Neural cell (in vitro differentiated cells): ENCODE results near the gene SHD. TPM values are rescaled to one million over a fixed set of nuclear protein-coding genes. Genes with fewer than 3 reads are reported as not detected.

ENCODE experiments used
- H2AFZ ChIP-seq: fragments of 200-600, 300-800 bp; sonication (generic), shearing (Covaris generic); 2 replicates; pipeline ENCODE4 v1.6.0; 2014; ENCODE audit warnings: low read depth, mild to moderate bottlenecking, antibody characterized with exemption, low read length, moderate library complexity
- H3F3A ChIP-seq: fragments of 200-600 bp; shearing (Covaris generic); 2 replicates; pipeline ENCODE4 v1.6.1; 2016; ENCODE audit warnings: mild to moderate bottlenecking, moderate library complexity, mixed read lengths, antibody characterized with exemption, low read length; ENCODE audit not compliant: insufficient read depth, poor library complexity, severe bottlenecking
- H3K27ac ChIP-seq: fragments of 200-600, 300-800 bp; sonication (generic), shearing (Covaris generic); 2 replicates; pipeline ENCODE4 v1.5.1; 2014; ENCODE audit warnings: mild to moderate bottlenecking, low read length, moderate library complexity
- H3K27me3 ChIP-seq: fragments of 300-800, 200-600 bp; sonication (generic), shearing (Covaris generic); 2 replicates; pipeline ENCODE4 v1.6.0; 2014; ENCODE audit warnings: mild to moderate bottlenecking, low read depth, low read length, moderate library complexity; ENCODE audit not compliant: insufficient read depth
- H3K36me3 ChIP-seq: fragments of 300-800, 200-600 bp; sonication (generic), shearing (Covaris generic); 2 replicates; pipeline ENCODE4 v1.5.1; 2014; ENCODE audit warnings: mild to moderate bottlenecking, antibody characterized with exemption, low read length, moderate library complexity; ENCODE audit not compliant: insufficient read depth
- H3K4me2 ChIP-seq: fragments of 300-800, 200-600 bp; sonication (generic), shearing (Covaris generic); 2 replicates; pipeline ENCODE4 v1.6.0; 2014; ENCODE audit warnings: mild to moderate bottlenecking, low read length
- H3K4me3 ChIP-seq: fragments of 300-800, 200-600 bp; sonication (generic), shearing (Covaris generic); 2 replicates; pipeline ENCODE4 v1.5.1; 2014; ENCODE audit warnings: mild to moderate bottlenecking, low read length, moderate library complexity
- H3K79me2 ChIP-seq: fragments of 200-600 bp; shearing (Covaris generic); replicated peaks from 2 replicates; pipeline ENCODE4 v1.6.0; 2014; ENCODE audit warnings: mild to moderate bottlenecking, low read length, moderate library complexity; ENCODE audit not compliant: insufficient read depth
- H3K9ac ChIP-seq: fragments of 300-800, 200-600 bp; sonication (generic), shearing (Covaris generic); 2 replicates; pipeline ENCODE4 v1.6.1; 2016; ENCODE audit warnings: mild to moderate bottlenecking, low read length, mixed read lengths
- H3K9me2 ChIP-seq: fragments of 200-600 bp; shearing (Covaris generic); 2 replicates; pipeline ENCODE4 v1.6.1; 2016; ENCODE audit warnings: mild to moderate bottlenecking, low read length, mixed read lengths; ENCODE audit not compliant: insufficient read depth
- H3K9me3 ChIP-seq: fragments of 200-600, 300-800 bp; sonication (generic), shearing (Covaris generic); 2 replicates; pipeline ENCODE4 v1.6.1; 2016; ENCODE audit warnings: mild to moderate bottlenecking, mixed run types, low read length, moderate library complexity, mixed read lengths
- H4K20me1 ChIP-seq: fragments of 200-600 bp; shearing (Covaris generic); 2 replicates; pipeline ENCODE4 v1.6.1; 2016; ENCODE audit warnings: mild to moderate bottlenecking, mixed run types; ENCODE audit not compliant: insufficient read depth
- CTCF ChIP-seq: fragments of 450-650 bp; IDR thresholded peaks from 2 replicates; pipeline ENCODE4 v1.5.1; 2014; ENCODE audit warnings: antibody characterized with exemption, mild to moderate bottlenecking, moderate library complexity; ENCODE audit not compliant: poor library complexity, severe bottlenecking
- EP300 ChIP-seq: fragments of 450-650 bp; conservative IDR thresholded peaks from 2 replicates; pipeline ENCODE4 v1.6.1; 2014; ENCODE audit warnings: antibody characterized with exemption, mild to moderate bottlenecking, moderate library complexity; ENCODE audit not compliant: poor library complexity, severe bottlenecking
- EZH2 ChIP-seq: fragments of 200-600, 300-800 bp; shearing (Covaris generic), sonication (generic); IDR thresholded peaks from 2 replicates; pipeline ENCODE4 v1.6.1; 2014; ENCODE audit warnings: antibody characterized with exemption, low read length, borderline replicate concordance, mild to moderate bottlenecking; ENCODE audit not compliant: insufficient read depth, poor library complexity, severe bottlenecking
- MXI1 ChIP-seq: fragments of 450-650 bp; conservative IDR thresholded peaks from 2 replicates; pipeline ENCODE4 v1.6.1; 2014; ENCODE audit warnings: antibody characterized with exemption, mild to moderate bottlenecking; ENCODE audit not compliant: poor library complexity, severe bottlenecking
- POLR2AphosphoS5 ChIP-seq: IDR thresholded peaks from 2 replicates; pipeline ENCODE4 v1.6.1; 2012
- RAD21 ChIP-seq: fragments of 450-650 bp; conservative IDR thresholded peaks from 2 replicates; pipeline ENCODE4 v1.6.1; 2014; ENCODE audit warnings: antibody characterized with exemption, mild to moderate bottlenecking, moderate library complexity
- REST ChIP-seq: IDR thresholded peaks from 2 replicates; pipeline ENCODE4 v1.6.1; 2012; ENCODE audit warnings: borderline replicate concordance
- SMC3 ChIP-seq: fragments of 450-650 bp; conservative IDR thresholded peaks from 2 replicates; pipeline ENCODE4 v1.6.1; 2014; ENCODE audit warnings: antibody characterized with exemption, mild to moderate bottlenecking, moderate library complexity; ENCODE audit not compliant: poor library complexity
- TAF1 ChIP-seq: IDR thresholded peaks from 2 replicates; pipeline ENCODE4 v1.6.1; 2012; ENCODE audit warnings: low read depth
- polyA plus RNA-seq: library from polyadenylated mRNA; depleted of rRNA; stranded (reverse); fragments of >200 nt; gene quantifications from 2 replicates; pipeline ENCODE4 v1.2.3, GENCODE V29; 2014

SHD gene
- polyA plus RNA-seq, 1 donor from 2014 or later = 188 TPM

- TF ChIP-seq CTCF = no peak
- no peak for TF ChIP-seq TAF1
- TF ChIP-seq SMC3 = no peak
- no peak for TF ChIP-seq RAD21
- TF ChIP-seq EZH2 = no peak
- TF ChIP-seq MXI1 = no peak
- no peak for TF ChIP-seq REST
- no peak for TF ChIP-seq EP300
- no peak for TF ChIP-seq POLR2AphosphoS5
- H3K4me2 ChIP-seq = no peak overlapping the region
- H3K79me2 ChIP-seq = no peaks in the 10 kb centered on the region
- H3K36me3 ChIP-seq = no peaks in the 10 kb centered on the region
- H3K9me2 ChIP-seq = no peaks in the 10 kb centered on the region
- H3K9ac ChIP-seq = no peak overlapping the region
- H3F3A ChIP-seq = no peaks in the 10 kb centered on the region
- no peak overlapping the region for H3K4me3 ChIP-seq
- no peak overlapping the region for H2AFZ ChIP-seq
- H3K27ac ChIP-seq = no peak overlapping the region
- H3K9me3 ChIP-seq = no peaks in the 10 kb centered on the region
- no peaks in the 10 kb centered on the region for H4K20me1 ChIP-seq
- H3K27me3 ChIP-seq = no peaks in the 10 kb centered on the region
These were observed 17.1 kb downstream of the SHD start for GRCh38 chr19:4295972-4296771.

GRCh38 chr19:4297901-4298809 lies 19.1 kb downstream of the SHD start:
- no peaks in the 10 kb centered on the region for H3K27me3 ChIP-seq
- no peaks in the 10 kb centered on the region for H3F3A ChIP-seq
- no peak overlapping the region for H3K27ac ChIP-seq
- TF ChIP-seq TAF1 (no peak), MXI1 (no peak), SMC3 (no peak), EZH2 (no peak), RAD21 (no peak), CTCF (no peak), POLR2AphosphoS5 (no peak), EP300 (no peak), REST (no peak)
- no peaks in the 10 kb centered on the region for H3K9me3 ChIP-seq
- no peak overlapping the region for H3K9ac ChIP-seq
- H3K36me3 ChIP-seq = no peaks in the 10 kb centered on the region
- H3K4me3 ChIP-seq = no peak overlapping the region
- H4K20me1 ChIP-seq = no peaks in the 10 kb centered on the region
- H3K9me2 ChIP-seq = no peaks in the 10 kb centered on the region
- no peaks in the 10 kb centered on the region for H3K79me2 ChIP-seq
- no peak overlapping the region for H2AFZ ChIP-seq
- no peak overlapping the region for H3K4me2 ChIP-seq
